ENCODE data around the gene DIAPH1.

DNA sequence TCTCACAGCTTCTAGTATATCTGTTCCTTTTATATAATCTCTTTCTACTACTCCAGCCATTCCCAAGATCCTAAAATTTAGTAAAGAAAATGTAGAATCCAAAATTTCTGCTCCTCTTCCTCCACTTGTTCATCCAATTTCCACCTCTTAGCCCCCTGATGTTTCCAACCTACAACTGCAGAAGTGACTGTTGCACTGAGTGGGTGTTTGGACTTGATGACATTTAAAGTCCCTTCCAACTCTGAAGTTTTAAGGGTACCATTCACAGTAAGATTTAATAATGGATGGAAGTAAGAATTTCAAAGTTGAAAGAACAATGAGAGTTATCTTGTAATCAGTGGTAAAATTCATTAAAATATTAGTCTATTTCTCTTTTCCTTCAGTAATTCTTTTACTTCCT lies 5.5 kb downstream of the DIAPH1 start:
- no peak for TF ChIP-seq POLR2A (IDR thresholded peaks at IDR 0.05)
- TF ChIP-seq, protein P1, sequence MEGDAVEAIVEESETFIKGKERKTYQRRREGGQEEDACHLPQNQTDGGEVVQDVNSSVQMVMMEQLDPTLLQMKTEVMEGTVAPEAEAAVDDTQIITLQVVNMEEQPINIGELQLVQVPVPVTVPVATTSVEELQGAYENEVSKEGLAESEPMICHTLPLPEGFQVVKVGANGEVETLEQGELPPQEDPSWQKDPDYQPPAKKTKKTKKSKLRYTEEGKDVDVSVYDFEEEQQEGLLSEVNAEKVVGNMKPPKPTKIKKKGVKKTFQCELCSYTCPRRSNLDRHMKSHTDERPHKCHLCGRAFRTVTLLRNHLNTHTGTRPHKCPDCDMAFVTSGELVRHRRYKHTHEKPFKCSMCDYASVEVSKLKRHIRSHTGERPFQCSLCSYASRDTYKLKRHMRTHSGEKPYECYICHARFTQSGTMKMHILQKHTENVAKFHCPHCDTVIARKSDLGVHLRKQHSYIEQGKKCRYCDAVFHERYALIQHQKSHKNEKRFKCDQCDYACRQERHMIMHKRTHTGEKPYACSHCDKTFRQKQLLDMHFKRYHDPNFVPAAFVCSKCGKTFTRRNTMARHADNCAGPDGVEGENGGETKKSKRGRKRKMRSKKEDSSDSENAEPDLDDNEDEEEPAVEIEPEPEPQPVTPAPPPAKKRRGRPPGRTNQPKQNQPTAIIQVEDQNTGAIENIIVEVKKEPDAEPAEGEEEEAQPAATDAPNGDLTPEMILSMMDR (IDR thresholded peaks at IDR 0.05) = no peak
